GM12874 (cell line): ENCODE measurements around the gene SPATA3.

Experiments used
- TF ChIP-seq, protein P1 (sequence below): IDR thresholded peaks from 2 replicates; pipeline ENCODE4 v1.5.1; 2011; ENCODE audit warnings: low read depth, mild to moderate bottlenecking, control low read depth, low read length, moderate library complexity; ENCODE audit not compliant: insufficient read depth

Gene SPATA3

DNA sequence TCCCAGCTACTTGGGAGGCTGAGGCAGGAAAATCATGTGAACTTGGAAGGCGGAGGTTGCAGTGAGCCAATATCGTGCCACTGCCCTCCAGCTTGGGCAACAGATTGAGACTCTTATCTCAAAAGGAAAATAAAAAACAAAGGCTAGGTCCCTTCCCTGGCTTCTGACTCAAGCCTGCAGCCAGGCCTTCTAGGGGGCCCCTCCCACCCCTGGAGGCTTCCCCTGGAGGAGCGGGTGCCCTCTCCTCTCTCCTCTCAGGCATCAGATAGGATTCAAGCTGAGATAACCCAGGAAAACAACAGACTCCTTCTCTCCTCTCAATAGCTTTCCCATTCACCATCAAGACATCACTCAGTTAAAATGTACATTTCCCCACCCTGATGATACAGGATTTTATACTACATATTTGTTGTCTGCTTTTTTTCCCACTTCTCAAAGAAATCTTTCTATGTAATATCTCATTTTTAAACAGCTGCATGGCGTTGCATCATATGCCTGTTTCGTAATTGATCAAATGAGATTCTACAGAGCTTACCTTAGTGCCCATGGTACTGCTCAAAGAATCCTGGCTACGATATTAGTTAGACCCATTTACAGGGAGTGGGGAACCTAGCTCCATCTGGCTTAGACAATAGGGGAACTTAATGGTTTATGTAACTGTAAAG is 20.8 kb downstream of the SPATA3 start:
- TF ChIP-seq, protein P1, sequence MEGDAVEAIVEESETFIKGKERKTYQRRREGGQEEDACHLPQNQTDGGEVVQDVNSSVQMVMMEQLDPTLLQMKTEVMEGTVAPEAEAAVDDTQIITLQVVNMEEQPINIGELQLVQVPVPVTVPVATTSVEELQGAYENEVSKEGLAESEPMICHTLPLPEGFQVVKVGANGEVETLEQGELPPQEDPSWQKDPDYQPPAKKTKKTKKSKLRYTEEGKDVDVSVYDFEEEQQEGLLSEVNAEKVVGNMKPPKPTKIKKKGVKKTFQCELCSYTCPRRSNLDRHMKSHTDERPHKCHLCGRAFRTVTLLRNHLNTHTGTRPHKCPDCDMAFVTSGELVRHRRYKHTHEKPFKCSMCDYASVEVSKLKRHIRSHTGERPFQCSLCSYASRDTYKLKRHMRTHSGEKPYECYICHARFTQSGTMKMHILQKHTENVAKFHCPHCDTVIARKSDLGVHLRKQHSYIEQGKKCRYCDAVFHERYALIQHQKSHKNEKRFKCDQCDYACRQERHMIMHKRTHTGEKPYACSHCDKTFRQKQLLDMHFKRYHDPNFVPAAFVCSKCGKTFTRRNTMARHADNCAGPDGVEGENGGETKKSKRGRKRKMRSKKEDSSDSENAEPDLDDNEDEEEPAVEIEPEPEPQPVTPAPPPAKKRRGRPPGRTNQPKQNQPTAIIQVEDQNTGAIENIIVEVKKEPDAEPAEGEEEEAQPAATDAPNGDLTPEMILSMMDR: no peak

DNA sequence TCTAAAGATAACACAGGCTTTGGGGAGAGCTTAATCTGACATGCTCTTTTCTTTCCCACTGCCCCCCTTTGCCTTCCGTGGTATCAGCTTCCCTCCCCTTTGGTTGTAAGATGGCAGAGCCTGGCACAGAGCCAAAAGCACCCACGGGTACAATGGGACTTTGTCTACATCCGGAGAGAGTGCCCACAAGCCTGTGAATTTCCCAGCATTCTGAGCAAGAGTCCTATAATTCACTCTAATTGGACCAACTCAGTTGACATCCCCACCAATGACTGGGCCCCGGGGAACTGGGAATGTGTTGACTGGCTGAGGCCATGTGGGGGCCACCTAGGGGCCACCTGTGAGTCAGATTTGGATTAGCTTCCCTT is 21.3 kb downstream of the SPATA3 start:
- TF ChIP-seq, protein P1: no peak

DNA sequence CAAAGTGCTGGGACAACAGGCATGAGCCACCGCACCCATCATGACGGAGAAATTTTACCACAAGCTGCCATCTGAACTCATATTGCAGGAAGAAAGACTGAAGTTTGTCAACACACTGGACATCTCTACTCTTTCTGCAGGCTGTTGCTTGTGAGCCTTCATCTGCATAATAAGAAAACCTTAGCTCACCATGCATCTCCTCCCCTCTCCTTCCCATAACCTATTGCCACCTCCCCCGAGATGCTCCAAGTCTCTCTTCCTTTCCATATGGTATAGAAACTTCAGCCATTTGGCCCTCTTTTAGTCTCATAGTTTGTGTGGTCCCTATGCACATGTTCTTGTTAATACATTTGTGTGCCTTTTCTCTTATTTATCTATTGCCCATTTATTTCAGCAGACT is 22.3 kb downstream of the SPATA3 start:
- TF ChIP-seq, protein P1: no peak

DNA sequence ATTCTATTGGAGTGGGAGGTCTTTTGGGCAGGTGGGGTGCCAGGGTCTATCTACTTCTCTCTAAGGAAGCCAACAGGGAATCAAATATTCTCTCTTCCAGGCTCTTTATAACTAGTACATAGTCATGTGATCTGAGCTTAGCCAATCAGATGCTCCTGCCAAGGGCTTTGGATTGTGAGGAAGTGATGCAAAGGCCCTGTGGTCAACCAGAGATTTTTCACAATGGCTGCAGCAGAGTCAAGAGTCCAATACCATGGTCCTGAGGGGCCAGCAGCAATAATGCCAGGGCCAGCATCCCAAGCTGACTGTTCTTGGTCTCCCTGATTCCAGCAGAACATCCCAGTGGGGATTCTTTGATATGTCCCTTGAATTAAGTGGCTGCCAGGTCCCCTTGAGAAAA is 33.0 kb downstream of the SPATA3 start:
- TF ChIP-seq, protein P1: no peak

DNA sequence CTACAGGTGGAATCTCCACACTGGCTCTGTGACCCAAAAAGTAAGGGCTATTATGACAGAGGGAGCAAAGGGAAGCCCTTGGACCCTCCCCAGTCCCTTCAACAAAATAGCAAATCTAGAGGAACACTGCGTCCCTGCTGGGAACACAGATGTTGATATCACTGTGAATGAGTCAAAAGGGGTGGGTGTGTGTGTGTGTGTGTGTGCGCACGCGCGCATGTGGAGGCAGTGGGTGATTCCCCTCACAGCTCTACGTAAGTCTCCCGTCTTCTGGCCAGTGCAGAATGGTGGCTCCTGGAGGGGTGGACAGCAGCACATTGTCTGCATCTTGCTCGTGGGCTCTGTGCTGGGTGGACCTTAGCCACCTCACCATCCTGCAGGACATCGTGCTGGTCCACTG is 33.6 kb downstream of the SPATA3 start:
- TF ChIP-seq, protein P1: no peak

DNA sequence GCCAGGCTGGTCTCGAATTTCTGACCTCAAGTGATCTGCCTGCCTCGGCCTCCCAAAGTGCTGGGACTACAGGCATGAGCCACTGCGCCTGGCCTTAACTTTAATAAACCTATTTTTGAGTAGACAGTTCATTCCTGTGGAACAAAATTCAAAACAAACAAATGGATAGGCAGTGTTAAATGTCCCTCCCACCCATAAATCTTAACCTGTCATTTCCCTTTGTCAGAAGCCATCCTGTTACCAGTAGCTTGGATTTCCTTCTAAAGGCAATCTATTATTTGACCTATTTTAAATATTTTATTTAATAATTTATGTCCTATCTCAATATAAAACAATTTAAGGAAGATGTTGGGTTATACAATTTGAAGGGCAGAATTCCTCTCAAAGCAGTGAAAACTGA is 34.8 kb downstream of the SPATA3 start:
- TF ChIP-seq, protein P1: no peak

DNA sequence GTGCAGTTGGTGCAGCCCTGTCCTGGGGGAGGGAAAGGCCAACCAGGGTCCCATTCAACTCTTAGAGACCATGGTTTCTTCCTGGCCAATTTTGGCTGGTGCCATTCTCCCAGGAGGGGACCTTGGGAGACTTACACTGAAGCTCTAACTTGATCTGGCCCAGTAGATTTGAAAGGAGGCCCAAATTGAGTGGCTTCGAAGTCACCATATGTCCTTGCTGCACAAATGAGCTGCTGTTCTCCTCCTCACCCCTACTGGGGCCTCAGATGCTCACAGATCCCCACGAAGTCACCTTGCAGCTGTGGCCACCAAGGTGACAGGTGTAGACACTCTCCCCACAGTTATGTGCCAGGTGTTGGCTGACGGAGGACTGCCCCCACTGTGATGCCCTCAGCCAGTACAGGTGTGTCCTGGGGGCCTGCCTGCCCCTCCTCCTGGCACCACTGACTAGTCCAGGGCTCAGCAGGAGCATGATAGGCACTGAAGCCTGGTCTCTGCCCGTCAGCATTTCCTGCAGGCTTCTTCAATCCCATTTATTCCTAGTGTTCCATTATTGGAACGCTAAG is 36.7 kb downstream of the SPATA3 start:
- TF ChIP-seq, protein P1: no peak
